A204.1 (cell line): ENCODE results near the gene MBD3L3.
"Not testable (repeated sequence)": the region's sequence is repeated elsewhere in the genome, so short reads cannot be mapped to it uniquely, and the experiment has no call there.

Experiments
- FAIRE-seq: peaks from 2 replicates; lab custom pipeline; 2012; peaks lifted over from hg19 to GRCh38; lab: Jason Lieb, UNC

The MBD3L3 gene

GRCh38 chr19:7063339-7063738, 4.9 kb upstream of the MBD3L3 start:
- FAIRE-seq = no peak

DNA sequence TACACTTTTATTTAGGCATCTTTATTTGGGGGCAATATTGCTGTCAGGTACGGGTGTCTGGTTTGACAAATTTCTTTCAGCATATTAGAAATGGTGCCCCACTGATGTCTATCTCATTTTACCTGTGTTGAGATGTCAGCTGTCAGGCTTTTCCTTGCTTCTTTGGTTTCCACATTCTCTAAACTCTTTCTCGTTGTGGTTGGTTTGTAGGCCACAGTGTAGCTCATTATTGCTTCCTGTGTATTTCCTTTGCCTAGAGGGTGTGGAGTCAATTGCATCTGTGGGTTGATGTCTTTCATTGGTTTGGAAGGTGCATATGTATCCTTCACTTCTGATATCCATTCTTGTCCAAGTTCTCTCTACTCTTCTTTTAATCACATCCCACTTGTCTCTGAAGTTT, 1.5 kb upstream of the MBD3L3 start:
- FAIRE-seq = not testable (repeated sequence)

DNA sequence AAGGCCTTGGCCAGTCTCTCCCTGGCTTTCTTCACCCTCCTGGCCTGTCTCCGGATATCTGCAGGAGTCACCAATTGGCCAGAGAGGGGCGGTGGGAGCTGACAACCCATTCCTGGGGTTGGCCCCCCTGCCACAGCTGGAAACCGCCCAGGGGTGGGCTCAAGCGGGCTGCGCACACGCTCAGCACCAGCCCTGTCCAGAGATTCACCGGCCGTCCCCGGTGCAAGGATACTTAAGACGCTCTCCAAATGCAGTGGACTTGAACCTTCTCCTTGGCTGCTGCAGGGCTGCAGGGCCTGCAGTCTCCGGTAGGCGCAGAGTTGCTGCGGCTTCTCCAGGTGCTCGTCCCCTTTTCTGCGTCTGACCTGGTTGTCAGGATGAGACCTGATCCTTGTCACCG, 2.1 kb downstream of the MBD3L3 start:
- FAIRE-seq = not testable (repeated sequence)

GRCh38 chr19:7055679-7056078, 2.8 kb downstream of the MBD3L3 start:
- FAIRE-seq = not testable (repeated sequence)

- FAIRE-seq = not testable (repeated sequence)
Measured at GRCh38 chr19:7054635-7055368, 3.7 kb downstream of the MBD3L3 start.

- FAIRE-seq = not testable (repeated sequence)
Measured at GRCh38 chr19:7052896-7053295, 5.6 kb downstream of the MBD3L3 start.

- FAIRE-seq = not testable (repeated sequence)
Measured at GRCh38 chr19:7051421-7051820, 7.1 kb downstream of the MBD3L3 start.

GRCh38 chr19:7049021-7049420, 9.5 kb downstream of the MBD3L3 start, which contains the start of gene MBD3L2:
TSS of gene MBD3L2 (plus strand) at chr19:7049321. CDS start at chr19:7049374, 53 bp downstream.
- not testable (repeated sequence) for FAIRE-seq

- not testable (repeated sequence) for FAIRE-seq
Measured at GRCh38 chr19:7041563-7041962, 16.9 kb downstream of the MBD3L3 start.

DNA sequence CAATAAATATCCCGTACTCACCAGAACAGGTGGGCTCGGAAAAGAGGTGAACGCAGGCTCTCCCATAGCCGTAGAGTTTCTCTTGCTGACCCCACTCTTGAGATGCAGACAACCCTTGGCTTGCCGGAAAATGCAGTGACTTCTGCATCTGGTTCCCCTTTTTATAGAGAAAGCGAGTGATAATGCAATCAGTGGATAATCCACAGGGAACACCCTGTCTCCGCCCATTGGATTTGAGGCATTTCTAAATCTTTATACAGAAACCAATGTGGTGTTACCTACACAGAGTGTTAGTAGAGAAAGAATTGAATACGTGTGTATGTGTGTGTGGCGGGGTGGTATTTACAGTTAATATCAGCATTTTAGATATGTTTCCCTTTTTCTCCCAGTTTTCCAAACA, 18.4 kb downstream of the MBD3L3 start, which contains the start of gene MBD3L4:
MBD3L4 (minus strand) TSS at position 101 of the 400 bp plus-strand sequence; CDS start at position 66, 35 bp downstream.
- not testable (repeated sequence) for FAIRE-seq

GRCh38 chr19:7030278-7030677, 28.2 kb downstream of the MBD3L3 start, which contains the start of gene MBD3L5:
TSS of gene MBD3L5 (plus strand) at chr19:7030578. CDS start at chr19:7030612, 34 bp downstream.
- not testable (repeated sequence) for FAIRE-seq

GRCh38 chr19:7028790-7029189, 29.7 kb downstream of the MBD3L3 start:
- not testable (repeated sequence) for FAIRE-seq

- FAIRE-seq = not testable (repeated sequence)
Measured at GRCh38 chr19:7021331-7021730, 37.1 kb downstream of the MBD3L3 start, which contains the start of gene MBD3L2B. TSS of gene MBD3L2B (minus strand) at chr19:7021431. CDS start at chr19:7021397, 34 bp downstream.

- FAIRE-seq = no peak
Measured at GRCh38 chr19:7018828-7019227, 39.6 kb downstream of the MBD3L3 start.

- FAIRE-seq = no peak
Measured at GRCh38 chr19:7013678-7014077, 44.8 kb downstream of the MBD3L3 start.

GRCh38 chr19:7010722-7011593, 47.5 kb downstream of the MBD3L3 start:
- no peak for FAIRE-seq

- FAIRE-seq = no peak
Measured at GRCh38 chr19:7007859-7008258, 50.6 kb downstream of the MBD3L3 start.
